ENCODE data around the gene EDC4. TPM values are rescaled to one million over a fixed set of nuclear protein-coding genes. Genes with fewer than 3 reads are reported as not detected.
A peak's percentile ranks its signal among the peaks of the same experiment; 100 is the strongest.

The EDC4 gene
- total and polyA plus RNA-seq, 12 donors: 34.0 to 115 (median 58.7) TPM

GRCh38 chr16:67877064-67877463 is 4.2 kb downstream of the EDC4 start:
- TF ChIP-seq CTCF (IDR thresholded peaks at IDR 0.05) (no peak), POLR2A (IDR thresholded peaks at IDR 0.05) (no peak)
- DNase-seq: no peak
- intact Hi-C loops (cut with DNase I): no loop called here
- Histone ChIP-seq H3K27ac (no peak overlapping the region), H3K4me1 (replicated peaks in 1 of 2) (peaks cover 14 to 29% of the 10 kb centered on the region in 2 donors), H3K9me3 (replicated peaks in 1 of 3) (no peaks in the 10 kb centered on the region), H3K36me3 (replicated peaks in 1 of 2) (peaks cover 0 to 59% of the 10 kb centered on the region in 2 donors), H3K4me3 (no peak overlapping the region), H3K27me3 (no peaks in the 10 kb centered on the region)
- WGBS, 4 donors: 91 to 97% (median 94%) methylated on average over 7 to 11 of the region's 11 CpGs

GRCh38 chr16:67878232-67878631 is 5.4 kb downstream of the EDC4 start:
- H3K4me3 ChIP-seq: no peak overlapping the region
- TF ChIP-seq CTCF (IDR thresholded peaks at IDR 0.05) (no peak), POLR2A (IDR thresholded peaks at IDR 0.05) (no peak)
- WGBS, 4 donors: 82 to 90% (median 87%) methylated on average over 3 to 6 of the region's 6 CpGs
- DNase-seq: no peak
- H3K27ac ChIP-seq: no peak overlapping the region
- no peaks in the 10 kb centered on the region for H3K9me3 ChIP-seq (replicated peaks in 1 of 3)
- peaks cover 0 to 70% of the 10 kb centered on the region in 2 donors for H3K36me3 ChIP-seq (replicated peaks in 1 of 2)
- intact Hi-C loops (cut with DNase I): no loop called here
- H3K4me1 ChIP-seq (replicated peaks in 1 of 2): peaks cover 16 to 32% of the 10 kb centered on the region in 2 donors
- no peaks in the 10 kb centered on the region for H3K27me3 ChIP-seq

- H3K4me3 ChIP-seq: no peak overlapping the region
- no peak for DNase-seq
- H3K27me3 ChIP-seq: no peaks in the 10 kb centered on the region
- H3K27ac ChIP-seq: no peak overlapping the region
- H3K9me3 ChIP-seq (replicated peaks in 1 of 3): no peaks in the 10 kb centered on the region
- intact Hi-C loops (cut with DNase I): no loop called here
- WGBS, 4 donors: 92 to 95% (median 93%) methylated on average over 5 to 9 of the region's 9 CpGs
- peaks cover 12 to 34% of the 10 kb centered on the region in 2 donors for H3K4me1 ChIP-seq (replicated peaks in 1 of 2)
- TF ChIP-seq POLR2A (IDR thresholded peaks at IDR 0.05): no peak
- TF ChIP-seq CTCF (IDR thresholded peaks at IDR 0.05): no peak
- H3K36me3 ChIP-seq (replicated peaks in 1 of 2): peaks cover 0 to 77% of the 10 kb centered on the region in 2 donors
Measured at GRCh38 chr16:67878846-67879245, 6.0 kb downstream of the EDC4 start.

GRCh38 chr16:67879462-67879861 is 6.6 kb downstream of the EDC4 start:
- peaks cover 11 to 34% of the 10 kb centered on the region in 2 donors for H3K4me1 ChIP-seq (replicated peaks in 1 of 2)
- TF ChIP-seq CTCF (IDR thresholded peaks at IDR 0.05): no peak
- TF ChIP-seq POLR2A (IDR thresholded peaks at IDR 0.05): no peak
- no peaks in the 10 kb centered on the region for H3K27me3 ChIP-seq
- peaks cover 0 to 83% of the 10 kb centered on the region in 2 donors for H3K36me3 ChIP-seq (replicated peaks in 1 of 2)
- DNase-seq: no peak
- no peaks in the 10 kb centered on the region for H3K9me3 ChIP-seq (replicated peaks in 1 of 3)
- no peak overlapping the region for H3K4me3 ChIP-seq
- WGBS, 4 donors: 88 to 92% (median 90%) methylated on average over 10 to 12 of the region's 12 CpGs
- H3K27ac ChIP-seq: peak overlapping the region in 1 of 5 donors; percentile 98
- intact Hi-C loops (cut with DNase I): no loop called here

Measured in adrenal gland (tissue), 12 donors.